ENCODE data around the gene HNRNPAB.
"Not testable (repeated sequence)": the region's sequence is repeated elsewhere in the genome, so short reads cannot be mapped to it uniquely, and the experiment has no call there.

HNRNPAB gene

DNA sequence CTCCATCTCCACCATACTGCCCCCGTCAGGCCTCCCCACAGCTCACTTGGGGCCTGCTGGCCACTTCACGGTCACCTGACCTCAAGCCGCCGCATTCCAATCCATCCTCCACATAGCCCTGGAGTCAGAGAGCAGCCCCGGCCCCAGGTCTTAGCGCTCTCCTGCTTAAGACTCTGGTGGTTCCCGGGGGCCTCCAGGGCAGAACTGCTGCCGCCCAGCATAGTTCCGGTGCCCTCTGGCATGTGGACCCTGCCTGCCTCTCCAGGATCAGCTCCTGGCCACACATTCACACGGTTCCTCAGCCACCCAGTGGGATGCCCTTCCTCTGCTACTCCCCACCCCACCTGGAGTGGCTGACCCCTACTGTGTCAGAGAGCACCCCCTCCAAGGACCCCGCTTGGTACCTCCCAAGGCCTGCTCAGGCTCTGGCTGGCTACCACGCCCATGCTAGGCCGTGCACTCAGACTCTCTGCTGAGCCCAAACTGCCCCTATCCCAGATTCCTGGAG, 19.5 kb downstream of the HNRNPAB start:
- TF ChIP-seq, protein P1, sequence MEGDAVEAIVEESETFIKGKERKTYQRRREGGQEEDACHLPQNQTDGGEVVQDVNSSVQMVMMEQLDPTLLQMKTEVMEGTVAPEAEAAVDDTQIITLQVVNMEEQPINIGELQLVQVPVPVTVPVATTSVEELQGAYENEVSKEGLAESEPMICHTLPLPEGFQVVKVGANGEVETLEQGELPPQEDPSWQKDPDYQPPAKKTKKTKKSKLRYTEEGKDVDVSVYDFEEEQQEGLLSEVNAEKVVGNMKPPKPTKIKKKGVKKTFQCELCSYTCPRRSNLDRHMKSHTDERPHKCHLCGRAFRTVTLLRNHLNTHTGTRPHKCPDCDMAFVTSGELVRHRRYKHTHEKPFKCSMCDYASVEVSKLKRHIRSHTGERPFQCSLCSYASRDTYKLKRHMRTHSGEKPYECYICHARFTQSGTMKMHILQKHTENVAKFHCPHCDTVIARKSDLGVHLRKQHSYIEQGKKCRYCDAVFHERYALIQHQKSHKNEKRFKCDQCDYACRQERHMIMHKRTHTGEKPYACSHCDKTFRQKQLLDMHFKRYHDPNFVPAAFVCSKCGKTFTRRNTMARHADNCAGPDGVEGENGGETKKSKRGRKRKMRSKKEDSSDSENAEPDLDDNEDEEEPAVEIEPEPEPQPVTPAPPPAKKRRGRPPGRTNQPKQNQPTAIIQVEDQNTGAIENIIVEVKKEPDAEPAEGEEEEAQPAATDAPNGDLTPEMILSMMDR (IDR thresholded peaks at IDR 0.05) = no peak
- no peak for TF ChIP-seq ZFX (IDR thresholded peaks at IDR 0.05; ENCODE audit: borderline replicate concordance)
- no peak overlapping the region for H3K27ac ChIP-seq

DNA sequence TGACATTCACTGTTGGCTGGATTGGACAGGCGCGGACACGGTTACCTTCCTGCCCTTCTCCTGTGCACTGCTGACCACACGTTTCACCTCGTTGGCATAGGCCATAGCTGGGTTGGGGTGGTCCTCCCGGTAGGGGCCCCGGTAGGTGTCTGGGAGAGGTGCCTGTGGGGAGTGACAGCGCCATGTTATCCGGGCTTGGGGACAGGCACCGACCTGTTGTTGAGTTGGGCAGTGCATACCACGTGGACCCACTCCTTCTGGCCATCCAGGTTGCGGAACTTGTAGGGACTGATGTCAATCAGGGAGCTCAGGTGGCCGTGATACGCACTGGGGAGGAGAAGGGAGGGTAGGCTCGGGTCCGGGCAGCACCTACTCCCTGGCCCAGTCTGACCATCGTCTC, 20.1 kb downstream of the HNRNPAB start:
- TF ChIP-seq ZFX (IDR thresholded peaks at IDR 0.05; ENCODE audit: borderline replicate concordance) = no peak
- TF ChIP-seq, protein P1 (IDR thresholded peaks at IDR 0.05) = no peak
- H3K27ac ChIP-seq = no peak overlapping the region

DNA sequence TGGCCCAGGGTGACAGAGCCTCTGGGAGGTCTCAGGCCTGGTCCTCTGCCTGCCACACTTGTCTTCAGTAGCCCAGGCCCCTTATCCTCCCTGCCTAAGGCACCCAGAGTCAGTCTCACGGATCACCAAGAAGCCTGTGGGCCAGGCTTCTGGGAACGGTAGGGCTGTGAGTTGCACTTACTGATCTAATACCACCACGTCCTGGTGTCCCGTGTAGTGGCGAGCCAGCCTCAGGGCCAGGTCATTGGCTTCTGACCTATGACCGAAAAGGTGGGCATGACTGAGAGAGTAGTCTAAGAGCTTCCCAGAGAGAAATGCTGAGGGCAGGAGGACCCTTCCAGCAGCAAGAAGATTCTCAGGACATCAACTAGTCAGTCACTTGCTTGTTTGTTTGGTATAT, 20.8 kb downstream of the HNRNPAB start:
- no peak overlapping the region for H3K27ac ChIP-seq
- TF ChIP-seq, protein P1 (IDR thresholded peaks at IDR 0.05) = no peak
- no peak for TF ChIP-seq ZFX (IDR thresholded peaks at IDR 0.05; ENCODE audit: borderline replicate concordance)

DNA sequence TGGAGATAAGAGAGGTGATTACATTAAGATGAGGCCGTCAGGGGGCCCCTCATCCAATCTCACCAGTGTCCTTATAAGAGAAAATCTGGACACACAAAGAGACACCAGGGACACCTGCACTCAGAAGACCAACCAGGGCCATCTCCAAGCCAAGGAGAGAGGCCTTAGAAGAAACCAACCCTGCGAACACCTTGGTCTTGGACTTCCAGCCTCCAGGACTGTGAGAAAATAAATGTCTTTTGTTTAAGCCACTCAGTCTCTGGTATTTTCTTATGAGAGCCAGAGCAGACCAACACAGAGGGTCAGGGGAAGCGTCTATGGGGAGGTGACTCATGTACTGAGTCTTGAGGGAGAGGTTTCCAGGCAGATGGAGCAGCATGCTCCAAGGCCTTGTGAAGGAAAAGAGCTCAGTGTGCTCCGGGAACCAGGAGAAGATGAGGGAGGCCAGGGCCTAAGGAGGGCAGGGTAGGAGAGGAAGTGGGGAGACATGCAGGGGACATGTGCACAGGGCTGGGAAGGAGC, 22.9 kb downstream of the HNRNPAB start:
- TF ChIP-seq ZFX (IDR thresholded peaks at IDR 0.05; ENCODE audit: borderline replicate concordance) = no peak
- TF ChIP-seq, protein P1 (IDR thresholded peaks at IDR 0.05) = no peak
- no peak overlapping the region for H3K27ac ChIP-seq

DNA sequence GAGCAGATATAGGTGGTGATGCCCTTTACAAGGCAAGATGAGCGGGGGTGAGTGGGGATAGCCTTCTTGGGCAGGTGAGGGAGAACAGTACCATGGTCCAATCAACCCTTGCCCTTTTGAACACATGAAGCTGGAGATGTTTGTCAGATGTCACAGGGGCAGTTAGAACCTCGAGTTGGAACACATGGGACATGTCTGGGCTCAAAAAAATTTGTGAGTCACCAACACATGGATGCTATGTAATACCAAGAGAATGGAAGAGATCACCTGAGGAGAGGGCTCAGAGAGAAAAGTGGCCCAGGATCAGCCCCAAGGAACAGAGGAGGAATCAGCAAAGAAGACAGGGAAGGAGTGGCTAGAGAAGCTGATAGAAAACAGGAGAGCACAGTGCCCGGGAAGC, 23.6 kb downstream of the HNRNPAB start:
- H3K27ac ChIP-seq = no peak overlapping the region
- TF ChIP-seq, protein P1 (IDR thresholded peaks at IDR 0.05) = no peak
- no peak for TF ChIP-seq ZFX (IDR thresholded peaks at IDR 0.05; ENCODE audit: borderline replicate concordance)

DNA sequence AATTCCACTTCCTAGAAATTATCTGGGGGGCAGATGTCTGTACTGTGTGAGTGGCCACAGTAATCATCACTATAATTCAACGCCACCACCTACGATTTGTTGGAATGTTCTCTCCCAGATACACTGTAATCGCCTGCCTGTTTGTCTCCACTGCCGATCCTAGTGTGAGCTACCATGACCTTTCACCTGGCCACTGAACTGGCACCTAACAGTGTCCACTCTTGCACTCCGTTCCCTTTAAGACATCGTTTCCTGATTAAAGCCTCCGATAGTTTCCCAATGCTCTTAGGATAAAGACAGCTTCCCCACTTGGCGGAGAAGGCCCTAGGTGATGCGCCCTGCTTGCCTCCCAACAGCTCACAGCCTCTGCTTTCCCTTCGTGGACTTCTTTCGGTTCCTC, 24.3 kb downstream of the HNRNPAB start:
- TF ChIP-seq, protein P1 (IDR thresholded peaks at IDR 0.05) = no peak
- TF ChIP-seq ZFX (IDR thresholded peaks at IDR 0.05; ENCODE audit: borderline replicate concordance) = no peak

DNA sequence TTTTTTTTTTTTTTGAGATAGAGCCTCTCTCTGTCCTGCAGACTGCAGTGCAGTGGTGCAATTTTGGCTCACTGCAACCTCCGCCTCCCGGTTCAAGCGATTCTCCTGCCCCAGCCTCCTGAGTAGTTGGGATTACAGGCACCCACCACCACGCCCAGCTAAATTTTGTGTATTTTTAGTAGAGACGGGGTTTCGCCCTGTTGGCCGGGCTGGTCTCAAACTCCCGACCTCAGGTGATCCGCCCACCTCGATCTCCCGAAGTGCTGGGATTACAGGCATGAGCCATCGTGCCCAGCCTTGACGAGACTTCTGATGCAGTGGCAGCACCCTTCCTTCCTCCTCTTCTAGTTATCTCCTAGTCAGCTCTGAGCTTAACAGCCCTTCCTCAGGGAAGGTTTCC, 24.8 kb downstream of the HNRNPAB start:
- not testable (repeated sequence) for H3K27ac ChIP-seq

More for the DNA sequence above, 24.3 kb downstream of the HNRNPAB start:
- no peak overlapping the region for H3K27ac ChIP-seq

DNA sequence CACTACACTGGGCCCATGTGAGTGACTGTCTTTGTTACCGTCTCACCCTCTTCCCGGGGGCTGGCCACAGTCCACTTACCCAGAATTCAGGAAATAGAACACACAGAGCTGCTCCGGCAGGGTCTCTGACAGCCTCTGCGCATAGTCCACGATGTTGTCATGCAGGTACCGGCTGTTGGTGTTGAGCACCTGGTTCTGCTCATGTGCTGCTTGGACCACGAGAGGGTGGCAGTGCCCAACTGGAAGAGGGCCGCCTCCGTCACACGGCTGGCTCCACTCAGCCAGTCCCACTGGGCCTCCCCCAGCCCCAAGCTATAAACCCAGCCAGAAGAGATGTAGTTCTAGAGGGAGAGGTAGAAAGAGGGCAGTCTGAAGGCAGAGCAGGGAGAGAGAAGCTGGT, 25.5 kb downstream of the HNRNPAB start:
- H3K27ac ChIP-seq = no peak overlapping the region
- TF ChIP-seq, protein P1 (IDR thresholded peaks at IDR 0.05) = no peak
- TF ChIP-seq ZFX (IDR thresholded peaks at IDR 0.05; ENCODE audit: borderline replicate concordance) = no peak

All from 22Rv1 (cell line).